Endodermal cell (in vitro differentiated cells): ENCODE measurements around the gene SHISA9. TPM values are rescaled to one million over a fixed set of nuclear protein-coding genes. Genes with fewer than 3 reads are reported as not detected.

ENCODE experiments used
- DNase-seq: peaks from one replicate; pipeline ENCODE4 v3.0.0-alpha.2; 2017
- H3K27ac ChIP-seq: 2 replicates; pipeline ENCODE4 v1.5.1; 2013; ENCODE audit warnings: mild to moderate bottlenecking, low read depth, low read length, moderate library complexity
- H3K27me3 ChIP-seq: 2 replicates; pipeline ENCODE4 v1.6.1; 2013; ENCODE audit warnings: mild to moderate bottlenecking, low read length, moderate library complexity; ENCODE audit not compliant: insufficient read depth, control insufficient read depth, poor library complexity, severe bottlenecking
- H3K36me3 ChIP-seq: 2 replicates; pipeline ENCODE4 v1.7.0; 2013; ENCODE audit warnings: mild to moderate bottlenecking, low read length, moderate library complexity; ENCODE audit not compliant: control insufficient read depth, insufficient read depth
- H3K4me1 ChIP-seq: one replicate; pipeline ENCODE4 v1.7.0; 2013; ENCODE audit warnings: low read length; ENCODE audit not compliant: control insufficient read depth, insufficient read depth
- H3K4me3 ChIP-seq: 2 replicates; pipeline ENCODE4 v1.5.1; 2013; ENCODE audit warnings: mild to moderate bottlenecking, low read length, moderate library complexity
- H3K9ac ChIP-seq: 2 replicates; pipeline ENCODE4 v1.6.1; 2013; ENCODE audit warnings: mild to moderate bottlenecking, low read length, moderate library complexity; ENCODE audit not compliant: poor library complexity, severe bottlenecking; ENCODE audit errors: extremely low read depth
- H3K9me3 ChIP-seq: 2 replicates; pipeline ENCODE4 v1.6.1; 2013; ENCODE audit warnings: mild to moderate bottlenecking, low read length, moderate library complexity; ENCODE audit not compliant: control insufficient read depth
- H3K27ac Mint-ChIP-seq: 2 replicates; pipeline ENCODE4 v1.8.0; 2020; ENCODE audit warnings: mixed read lengths
- H3K27me3 Mint-ChIP-seq: 2 replicates; pipeline ENCODE4 v1.8.0; 2021; ENCODE audit warnings: mild to moderate bottlenecking, mixed read lengths; ENCODE audit not compliant: insufficient read depth
- H3K36me3 Mint-ChIP-seq: 2 replicates; pipeline ENCODE4 v1.8.0; 2020; ENCODE audit warnings: low read depth, mixed read lengths
- H3K4me1 Mint-ChIP-seq: 2 replicates; pipeline ENCODE4 v1.8.0; 2020; ENCODE audit warnings: mixed read lengths
- H3K4me3 Mint-ChIP-seq: 2 replicates; pipeline ENCODE4 v1.8.0; 2020; ENCODE audit warnings: mild to moderate bottlenecking, moderate library complexity, mixed read lengths
- H3K9me3 Mint-ChIP-seq: 2 replicates; pipeline ENCODE4 v1.8.0; 2020; ENCODE audit warnings: mild to moderate bottlenecking, mixed read lengths
- CTCF ChIP-seq: fragments of 200-600 bp; sonication (generic); conservative IDR thresholded peaks from 2 replicates; pipeline ENCODE4 v1.5.0; 2021; ENCODE audit warnings: antibody characterized with exemption, mild to moderate bottlenecking
- WGBS, 2 experiments: methylation state at CpG; one replicate each; pipeline versions ENCODE4 v1.1.5 to v1.1.7; 2013; ENCODE audit warnings: missing lambda C conversion rate in 2 of 2, mixed read lengths in 1 of 2; ENCODE audit not compliant: insufficient coverage in 1 of 2, insufficient read length in 1 of 2; 5-methylcytosine and 5-hydroxymethylcytosine counted together
- total RNA-seq, 2 donors: library from RNA; stranded (reverse); fragmentation: NEBNext Ultra II Directional in 1 of 2; extraction: Animal tissue kit (Norgen Biotek cat#: 25700) in 1 of 2; gene quantifications; 2 replicates in 1 of 2; 3 replicates in 1 of 2; pipeline ENCODE4 v1.2.1, GENCODE V29; 2021

The SHISA9 gene
- total RNA-seq, 2 donors from 2014 or later = 5.2 to 27.8 TPM

DNA sequence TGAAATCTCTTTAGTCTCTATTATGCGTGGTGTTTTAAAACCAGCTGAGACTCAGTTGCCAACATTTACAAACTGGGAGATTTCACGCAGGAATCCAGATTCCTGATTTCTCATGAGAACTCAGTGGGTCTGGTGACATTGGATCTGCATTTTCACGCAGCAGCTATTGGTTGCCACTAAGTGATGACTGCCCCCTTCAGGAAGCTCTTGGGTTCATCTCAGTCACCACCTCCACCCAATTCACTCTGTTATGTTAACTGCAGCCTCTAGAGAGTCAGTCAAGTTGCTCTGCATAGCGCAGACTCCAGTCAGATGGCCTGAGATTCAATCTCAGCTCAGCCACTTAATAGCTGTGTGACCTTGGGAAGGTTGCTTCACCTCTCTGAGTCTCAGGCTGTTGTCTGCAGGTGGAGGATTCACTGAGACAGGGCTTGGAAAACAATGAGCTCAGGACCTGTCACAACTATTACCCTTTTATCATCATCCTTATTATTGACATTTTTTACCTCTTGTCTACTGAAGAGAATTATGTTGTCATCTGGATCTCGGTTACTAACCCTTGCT, 6.4 kb downstream of the SHISA9 start:
- H3K27ac Mint-ChIP-seq = no peak overlapping the region
- peaks cover 44% of the 10 kb centered on the region for H3K36me3 Mint-ChIP-seq
- H3K27me3 ChIP-seq = no peaks in the 10 kb centered on the region
- H3K9me3 ChIP-seq = no peaks in the 10 kb centered on the region
- peaks cover 53% of the 10 kb centered on the region for H3K36me3 ChIP-seq
- H3K27me3 Mint-ChIP-seq = peaks cover 9% of the 10 kb centered on the region
- H3K4me3 Mint-ChIP-seq = no peak overlapping the region
- H3K9ac ChIP-seq = no peak overlapping the region
- TF ChIP-seq CTCF = peak; percentile 77
- no peaks in the 10 kb centered on the region for H3K4me1 ChIP-seq
- no peak overlapping the region for H3K4me3 ChIP-seq
- peak; percentile 80 for DNase-seq
- WGBS, 2 experiments = 74 to 87% methylated on average over 3 to 5 of the region's 5 CpGs
- no peak overlapping the region for H3K27ac ChIP-seq
- no peaks in the 10 kb centered on the region for H3K9me3 Mint-ChIP-seq
- no peaks in the 10 kb centered on the region for H3K4me1 Mint-ChIP-seq

GRCh38 chr16:12917246-12917645, 15.8 kb downstream of the SHISA9 start:
- Histone ChIP-seq H3K36me3 (peaks cover 18% of the 10 kb centered on the region), H3K9ac (no peak overlapping the region), H3K27ac (no peak overlapping the region), H3K4me3 (no peak overlapping the region), H3K9me3 (no peaks in the 10 kb centered on the region), H3K4me1 (no peaks in the 10 kb centered on the region), H3K27me3 (no peaks in the 10 kb centered on the region)
- TF ChIP-seq CTCF = no peak
- Mint-ChIP-seq H3K27me3 (no peaks in the 10 kb centered on the region), H3K4me3 (no peak overlapping the region), H3K36me3 (peaks cover 16% of the 10 kb centered on the region), H3K4me1 (peaks cover 2% of the 10 kb centered on the region), H3K9me3 (no peaks in the 10 kb centered on the region), H3K27ac (no peak overlapping the region)
- DNase-seq = no peak
- 92 to 93% methylated on average over 2 to 5 of the region's 5 CpGs for WGBS, 2 experiments

- no peaks in the 10 kb centered on the region for H3K9me3 ChIP-seq
- TF ChIP-seq CTCF = no peak
- H3K27ac ChIP-seq = no peak overlapping the region
- H3K4me1 Mint-ChIP-seq = peaks cover 2% of the 10 kb centered on the region
- no peak overlapping the region for H3K4me3 ChIP-seq
- DNase-seq = no peak
- WGBS, 2 experiments = 89% methylated on average over 1 of the region's 1 CpG; no CpG with 5 or more reads in 1 of the 2 experiments
- H3K9me3 Mint-ChIP-seq = no peaks in the 10 kb centered on the region
- H3K4me3 Mint-ChIP-seq = no peak overlapping the region
- H3K9ac ChIP-seq = no peak overlapping the region
- no peaks in the 10 kb centered on the region for H3K27me3 ChIP-seq
- peaks cover 14% of the 10 kb centered on the region for H3K36me3 Mint-ChIP-seq
- H3K36me3 ChIP-seq = peaks cover 18% of the 10 kb centered on the region
- no peaks in the 10 kb centered on the region for H3K27me3 Mint-ChIP-seq
- no peaks in the 10 kb centered on the region for H3K4me1 ChIP-seq
- no peak overlapping the region for H3K27ac Mint-ChIP-seq
These were observed 16.3 kb downstream of the SHISA9 start for GRCh38 chr16:12917653-12918052.
